IPS-NIHi7 (cell line): ENCODE data around the gene LIMD2.
A peak's percentile ranks its signal among the peaks of the same experiment; 100 is the strongest.

Experiments used
- DNase-seq: peaks from one replicate; pipeline ENCODE4 v3.0.0; 2012; ENCODE audit warnings: mixed read lengths; ENCODE audit errors: extremely low spot score

The LIMD2 gene

GRCh38 chr17:63701456-63701820 lies 1.5 kb upstream of the LIMD2 start:
- no peak for DNase-seq

GRCh38 chr17:63700528-63701455 lies 867 bp upstream of the LIMD2 start:
- DNase-seq, result peak; percentile 76

GRCh38 chr17:63698886-63699637 lies 863 bp downstream of the LIMD2 start:
- DNase-seq, result peak; percentile 59

- DNase-seq, result no peak
Measured at GRCh38 chr17:63698381-63698885, 1.5 kb downstream of the LIMD2 start.

GRCh38 chr17:63697341-63698286 lies 2.3 kb downstream of the LIMD2 start:
- peak; percentile 52 for DNase-seq

- peak; percentile 82 for DNase-seq
Measured at GRCh38 chr17:63696381-63696961, 3.5 kb downstream of the LIMD2 start.

- no peak for DNase-seq
Measured at GRCh38 chr17:63695889-63696288, 4.0 kb downstream of the LIMD2 start.

- no peak for DNase-seq
Measured at GRCh38 chr17:63694950-63695773, 4.8 kb downstream of the LIMD2 start.

- DNase-seq, result peak; percentile 64
Measured at GRCh38 chr17:63694229-63694949, 5.5 kb downstream of the LIMD2 start.

GRCh38 chr17:63693411-63694113 lies 6.4 kb downstream of the LIMD2 start:
- no peak for DNase-seq

GRCh38 chr17:63692195-63692816 lies 7.6 kb downstream of the LIMD2 start:
- no peak for DNase-seq

- DNase-seq, result no peak
Measured at GRCh38 chr17:63689479-63689878, 10.4 kb downstream of the LIMD2 start.

- no peak for DNase-seq
Measured at GRCh38 chr17:63688396-63689020, 11.4 kb downstream of the LIMD2 start.

GRCh38 chr17:63686138-63686685 lies 13.7 kb downstream of the LIMD2 start:
- no peak for DNase-seq

GRCh38 chr17:63685578-63685977 lies 14.3 kb downstream of the LIMD2 start:
- no peak for DNase-seq

- DNase-seq, result no peak
Measured at GRCh38 chr17:63685041-63685440, 14.9 kb downstream of the LIMD2 start.

- no peak for DNase-seq
Measured at GRCh38 chr17:63682981-63683380, 16.9 kb downstream of the LIMD2 start.

GRCh38 chr17:63682441-63682840 lies 17.5 kb downstream of the LIMD2 start:
- no peak for DNase-seq
